K562 (cell line): ENCODE data around the gene GFOD1. TPM values are rescaled to one million over a fixed set of nuclear protein-coding genes. Genes with fewer than 3 reads are reported as not detected.
A peak's percentile ranks its signal among the peaks of the same experiment; 100 is the strongest.

Source experiments
- CREM ChIP-seq: IDR thresholded peaks from 2 replicates; pipeline ENCODE4 v1.6.1; 2014; ENCODE audit warnings: antibody characterized with exemption, low read depth
- E2F5 ChIP-seq: sonication (generic); formaldehyde crosslinking; IDR thresholded peaks from 2 replicates; pipeline ENCODE4 v1.8.0; 2022; ENCODE audit warnings: mild to moderate bottlenecking, missing genetic modification reagents
- FOXA3 ChIP-seq, 2 experiments: fragments of 450-650 bp in 1 of 2; sonication (generic) in 1 of 2; formaldehyde crosslinking; IDR thresholded peaks in 1 of 2; conservative IDR thresholded peaks in 1 of 2; 2 replicates each; pipeline versions ENCODE4 v1.4.0 to v1.8.0; 2020 to 2022; ENCODE audit warnings: mild to moderate bottlenecking in 2 of 2, missing genetic modification reagents in 1 of 2
- GATA2 ChIP-seq: sonication (generic); formaldehyde crosslinking; IDR thresholded peaks from 2 replicates; pipeline ENCODE4 v1.4.0; 2020; ENCODE audit warnings: mild to moderate bottlenecking, missing genetic modification reagents
- GATAD2B ChIP-seq: fragments of 450-650 bp; IDR thresholded peaks from 2 replicates; pipeline ENCODE4 v1.6.1; 2017; ENCODE audit warnings: mild to moderate bottlenecking, borderline replicate concordance
- GMEB1 ChIP-seq: fragments of 250-450 bp; sonication (Bioruptor Pico); IDR thresholded peaks from 2 replicates; pipeline ENCODE4 v1.4.0; 2020; ENCODE audit warnings: mild to moderate bottlenecking
- HINFP ChIP-seq: fragments of 450-650 bp; conservative IDR thresholded peaks from 2 replicates; pipeline ENCODE4 v1.6.1; 2016; ENCODE audit warnings: missing genetic modification characterization, low read depth, mild to moderate bottlenecking, control low read depth, missing compliant biosample characterization
- MXI1 ChIP-seq: IDR thresholded peaks from 2 replicates; pipeline ENCODE4 v1.6.1; 2011; ENCODE audit warnings: low read depth, mild to moderate bottlenecking, improper control_type of control experiment, low read length
- MYC ChIP-seq, 2 experiments: fragments of 250-450 bp in 1 of 2; sonication (Bioruptor Pico) in 1 of 2; IDR thresholded peaks; 2 replicates each; pipeline versions ENCODE4 v1.5.1 to v1.6.1; 2012 to 2021; ENCODE audit warnings: low read depth in 2 of 2, borderline replicate concordance in 1 of 2, improper control_type of control experiment in 1 of 2, low read length in 1 of 2, mild to moderate bottlenecking in 1 of 2, moderate library complexity in 1 of 2
- NFE2 ChIP-seq: IDR thresholded peaks from 2 replicates; pipeline ENCODE4 v1.6.1; 2014; ENCODE audit warnings: antibody characterized with exemption, low read depth
- NFIX ChIP-seq: fragments of 250-450 bp; sonication (Bioruptor Pico); IDR thresholded peaks from 2 replicates; pipeline ENCODE4 v1.4.0; 2020; ENCODE audit warnings: low read depth, mild to moderate bottlenecking, moderate library complexity
- PATZ1 ChIP-seq: fragments of 250-450 bp; sonication (Bioruptor Pico); IDR thresholded peaks from 2 replicates; pipeline ENCODE4 v1.5.0; 2020; ENCODE audit warnings: mild to moderate bottlenecking, borderline replicate concordance
- TFAP4 ChIP-seq: sonication (generic); formaldehyde crosslinking; IDR thresholded peaks from 2 replicates; pipeline ENCODE4 v1.8.0; 2022; ENCODE audit warnings: missing genetic modification reagents, mild to moderate bottlenecking, moderate library complexity, borderline replicate concordance
- XRCC4 ChIP-seq: IDR thresholded peaks from one replicate; pipeline ENCODE4 v1.6.1; 2011; ENCODE audit not compliant: insufficient read depth, insufficient read length; ENCODE audit errors: extremely low read depth
- ZBTB2 ChIP-seq: fragments of 450-650 bp; IDR thresholded peaks from 2 replicates; pipeline ENCODE4 v1.6.1; 2016; ENCODE audit warnings: antibody characterized with exemption
- ZNF174 ChIP-seq: fragments of 250-450 bp; sonication (Bioruptor Pico); IDR thresholded peaks from 2 replicates; pipeline ENCODE4 v1.4.0; 2020; ENCODE audit warnings: mild to moderate bottlenecking
- polyA plus RNA-seq, 8 experiments: library from polyadenylated mRNA; depleted of rRNA in 4 of 8; stranded (reverse) in 5 of 8; unstranded in 3 of 8; fragments of >200 nt; fragmentation: Nextera tagmentation in 2 of 8; fragmentation: Illumina TruSeq in 1 of 8; extraction: Ambion mirVana in 2 of 8; extraction: Trizol in 1 of 8; gene quantifications; 2 replicates each; pipeline versions ENCODE4 v1.2.1 to v1.2.3, GENCODE V29; 2011 to 2014; ENCODE audit warnings: inconsistent platforms in 1 of 8, missing spikeins in 1 of 8
- total RNA-seq, 7 experiments: library from RNA; depleted of rRNA in 6 of 7; stranded (reverse); fragments of >200 nt in 6 of 7; fragmentation: Illumina TruSeq in 2 of 7; extraction: Trizol in 2 of 7; gene quantifications; 2 replicates each; pipeline versions ENCODE4 v1.2.1 to v1.2.3, GENCODE V29; 2011 to 2021; ENCODE audit warnings: low replicate concordance in 1 of 7

Gene GFOD1
- total and polyA plus RNA-seq, 9 of the 15 experiments (the other 6 are each of a cell fraction or from before 2014, with no cell fraction given) = 3.8 to 12.0 (median 8.2) TPM

GRCh38 chr6:13454286-13455221 lies 32.8 kb downstream of the GFOD1 start (continued):
- TF ChIP-seq GMEB1 = no peak
- no peak for TF ChIP-seq ZNF174
- TF ChIP-seq GATA2 (CRISPR knock-in tag) = peak; percentile 35; the same call in 1 of the 2 replicates
- TF ChIP-seq NFE2 = no peak
- no peak for TF ChIP-seq XRCC4
- TF ChIP-seq ZBTB2 = 0 out of 2 replicates have a peak, but pooled peaks have one; percentile 43
- TF ChIP-seq MYC (IDR thresholded peaks at IDR 0.05; ENCODE audit: low read depth, low read length) = 0 out of 2 replicates have a peak, but pooled peaks have one; percentile 47
- TF ChIP-seq MYC (CRISPR knock-in tag; IDR thresholded peaks at IDR 0.05; ENCODE audit: borderline replicate concordance, low read depth) = no peak
- TF ChIP-seq CREM = peak; percentile 14; the same call in 1 of the 2 replicates
- no peak for TF ChIP-seq GATAD2B
- peak; percentile 54; the same call in 1 of the 2 replicates for TF ChIP-seq TFAP4 (CRISPR knock-in tag)
- no peak for TF ChIP-seq PATZ1
- no peak for TF ChIP-seq NFIX (CRISPR knock-in tag)
- TF ChIP-seq MXI1 = no peak
- no peak for TF ChIP-seq HINFP (tag)
- no peak for TF ChIP-seq E2F5 (CRISPR knock-in tag)
- TF ChIP-seq FOXA3 (CRISPR knock-in tag; conservative IDR thresholded peaks at IDR 0.05 in 1 of 2, IDR thresholded peaks at IDR 0.05 in 1 of 2) = no peak
